ENCODE data around the gene CDT1. TPM values are rescaled to one million over a fixed set of nuclear protein-coding genes. Genes with fewer than 3 reads are reported as not detected.
"Not testable (repeated sequence)": the region's sequence is repeated elsewhere in the genome, so short reads cannot be mapped to it uniquely, and the experiment has no call there.

Gene CDT1
- total RNA-seq, 2 donors from 2014 or later, result 1.0 to 2.3 TPM

DNA sequence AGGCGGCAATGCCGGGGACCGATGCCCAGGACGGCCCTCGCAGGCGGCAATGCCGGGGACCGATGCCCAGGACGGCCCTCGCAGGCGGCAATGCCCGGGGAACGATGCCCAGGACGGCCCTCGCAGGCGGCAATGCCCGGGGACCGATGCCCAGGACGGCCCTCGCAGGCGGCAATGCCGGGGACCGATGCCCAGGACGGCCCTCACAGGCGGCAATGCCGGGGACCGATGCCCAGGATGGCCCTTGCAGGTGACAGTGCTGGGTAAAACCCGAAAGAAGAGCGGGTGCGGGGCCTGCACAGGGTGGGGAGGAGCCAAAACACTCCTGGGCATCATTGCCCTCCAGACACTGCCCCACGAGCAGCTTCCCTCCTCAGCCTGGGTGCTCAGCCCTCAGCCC, 20.1 kb downstream of the CDT1 start:
- intact Hi-C loops (cut with DNase I); ATAC-seq; DNase-seq: not testable (repeated sequence)

DNA sequence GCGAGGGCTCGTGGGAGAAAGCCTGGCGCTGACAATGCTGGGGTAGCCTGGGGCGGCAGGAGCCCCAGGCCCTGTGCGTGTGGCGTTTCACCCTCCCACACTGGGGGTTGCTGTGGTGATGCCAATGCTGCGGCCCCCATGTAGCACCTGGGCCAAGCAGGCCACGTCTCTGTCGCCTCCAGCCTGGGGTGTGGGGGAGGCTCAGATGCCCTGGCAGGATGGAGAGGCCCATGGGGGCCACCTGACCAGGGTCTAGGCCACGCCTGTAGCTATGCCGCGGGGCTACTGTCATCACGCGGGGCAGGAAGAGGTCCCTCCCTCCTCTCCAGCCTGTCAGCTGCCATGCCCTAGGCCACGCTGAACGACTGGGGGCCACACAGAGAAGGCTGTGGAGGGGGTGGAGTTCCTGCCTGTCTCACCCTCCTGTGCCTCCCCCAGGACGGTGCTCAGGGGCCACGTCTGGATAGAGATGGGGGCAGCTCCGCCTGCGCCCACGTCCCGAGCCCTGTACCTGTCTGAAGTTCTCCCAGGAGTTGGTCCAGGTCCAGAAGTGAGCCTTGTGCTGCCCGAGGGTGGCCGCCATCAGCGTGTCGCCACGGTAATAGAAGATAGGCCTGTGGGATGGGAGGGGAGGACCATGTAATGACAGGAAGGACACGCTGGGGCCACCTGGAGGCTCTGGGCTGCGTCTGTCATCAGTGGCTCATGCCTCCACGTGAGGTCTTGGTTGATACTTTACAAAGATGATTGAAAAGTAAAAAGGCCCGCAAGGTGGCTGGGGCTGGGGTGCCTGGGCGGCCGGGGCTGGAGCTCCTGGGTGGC, 20.9 kb downstream of the CDT1 start:
- no peak for ATAC-seq
- intact Hi-C loops (cut with DNase I), result no loop called here
- DNase-seq, result no peak

DNA sequence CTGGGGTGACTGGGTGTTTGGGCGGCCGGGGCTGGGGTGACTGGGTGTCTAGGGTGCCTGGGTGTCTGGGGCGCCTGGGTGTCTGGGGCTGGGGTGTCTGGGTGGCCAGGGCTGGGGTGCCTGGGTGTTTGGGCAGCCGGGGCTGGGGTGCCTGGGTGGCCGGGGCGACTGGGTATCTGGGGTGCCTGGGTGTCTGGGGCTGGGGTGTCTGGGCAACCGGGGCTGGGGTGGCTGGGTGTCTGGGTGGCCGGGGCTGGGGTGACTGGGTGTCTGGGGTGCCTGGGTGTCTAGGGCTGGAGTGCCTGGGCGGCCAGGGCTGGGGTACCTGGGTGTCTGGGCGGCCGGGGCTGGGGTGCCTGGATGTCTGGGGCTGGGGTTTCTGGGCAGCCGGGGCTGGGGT, 21.6 kb downstream of the CDT1 start:
- no peak for DNase-seq
- no peak for ATAC-seq
- intact Hi-C loops (cut with DNase I), result no loop called here

DNA sequence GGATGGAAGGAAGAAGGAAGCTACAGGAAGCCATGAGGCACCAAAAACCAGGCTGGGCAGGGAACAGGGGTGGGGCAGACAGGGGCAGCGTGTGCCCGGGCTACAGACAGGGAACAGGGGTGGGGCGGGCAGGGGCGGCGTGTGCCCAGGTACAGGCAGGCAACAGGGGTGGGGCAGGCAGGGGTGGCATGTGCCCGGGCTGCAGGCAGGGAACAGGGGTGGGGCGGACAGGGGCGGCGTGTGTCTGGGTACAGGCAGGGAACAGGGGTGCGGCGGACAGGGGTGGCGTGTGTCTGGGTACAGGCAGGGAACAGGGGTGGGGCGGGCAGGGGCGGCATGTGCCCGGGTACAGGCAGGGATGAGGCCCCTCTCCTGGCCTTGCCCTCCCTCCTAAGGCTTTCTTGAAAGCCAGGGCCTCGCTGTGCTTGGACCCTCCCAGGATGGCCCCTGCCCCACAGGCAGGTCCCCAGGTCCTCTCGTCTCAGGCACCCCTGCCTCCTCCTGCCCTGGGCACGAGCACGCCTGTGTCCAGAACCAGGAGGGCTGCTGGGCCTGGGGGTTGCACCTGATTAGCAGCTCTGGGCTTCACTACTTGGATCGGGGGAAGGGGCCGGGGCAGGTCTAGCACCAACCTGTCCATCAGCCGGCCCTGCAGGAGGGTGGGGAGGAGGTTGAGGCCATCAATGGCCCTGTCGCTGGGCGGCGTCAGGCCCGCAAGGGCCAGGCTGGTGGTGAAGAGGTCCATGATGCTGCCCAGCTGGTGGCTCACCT, 22.7 kb downstream of the CDT1 start:
- intact Hi-C loops (cut with DNase I), result no loop called here
- ATAC-seq, result no peak
- DNase-seq, result no peak

DNA sequence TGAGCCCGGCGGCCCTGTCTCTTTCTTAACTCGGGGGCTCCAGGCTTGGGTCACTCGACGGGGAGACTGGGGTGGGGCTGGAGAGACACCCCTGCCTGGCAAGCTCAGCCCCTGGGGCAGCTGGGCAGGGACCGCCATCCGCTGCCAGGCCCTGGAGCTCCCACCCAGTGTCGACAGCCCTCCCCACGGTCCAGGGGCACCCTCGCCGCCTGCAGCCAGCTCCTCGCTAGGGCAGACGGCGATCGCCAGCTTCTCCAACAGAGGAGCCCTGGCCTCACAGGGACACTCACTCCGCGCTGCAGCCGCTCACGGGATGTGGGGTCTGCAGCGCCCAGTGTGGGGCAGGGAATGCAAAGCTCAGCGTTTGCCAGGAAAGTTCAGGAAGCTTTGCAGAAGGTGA, 24.1 kb downstream of the CDT1 start:
- DNase-seq (no peak), ATAC-seq (no peak)
- intact Hi-C loops (cut with DNase I), result no loop called here

DNA sequence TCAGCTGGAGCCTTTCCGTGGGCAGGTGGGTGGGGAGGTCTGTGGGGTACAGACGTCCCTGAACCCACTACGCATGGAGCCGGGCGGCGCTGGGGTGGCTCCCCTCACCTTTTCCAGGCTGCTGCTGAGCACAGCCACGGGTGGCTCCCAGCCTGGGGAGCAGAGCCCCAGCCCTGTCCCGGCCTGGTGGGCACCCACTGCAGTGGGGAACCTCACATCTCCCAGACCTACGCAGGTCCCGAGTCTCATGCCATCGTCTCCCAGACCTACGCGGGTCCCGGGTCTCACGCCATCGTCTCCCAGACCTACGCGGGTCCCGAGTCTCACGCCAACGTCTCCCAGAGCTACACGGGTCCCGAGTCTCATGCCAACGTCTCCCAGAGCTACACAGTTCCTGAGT, 25.1 kb downstream of the CDT1 start:
- DNase-seq (no peak), ATAC-seq (no peak)
- intact Hi-C loops (cut with DNase I), result no loop called here

DNA sequence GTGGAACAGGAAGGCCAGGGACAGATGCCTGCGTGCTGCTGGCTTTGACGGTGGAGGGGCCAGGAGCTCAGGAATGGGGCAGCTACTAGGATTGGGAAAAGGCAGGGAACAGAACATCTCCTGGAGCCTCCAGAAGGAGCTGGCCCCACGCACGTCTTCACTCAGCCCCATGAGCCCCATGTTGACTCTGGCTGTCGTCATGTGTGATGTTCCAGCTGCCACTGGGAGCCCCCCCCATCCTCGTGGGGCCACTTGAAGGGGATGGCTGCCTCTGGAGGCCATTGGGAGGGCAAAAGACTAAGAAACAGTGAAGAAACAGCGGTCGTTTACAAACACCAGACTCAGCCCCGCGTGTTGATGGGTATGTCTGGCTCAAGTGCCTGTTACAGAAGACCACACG, 26.7 kb downstream of the CDT1 start:
- DNase-seq (no peak), ATAC-seq (peak in 1 of 2 donors; percentile 35)

DNA sequence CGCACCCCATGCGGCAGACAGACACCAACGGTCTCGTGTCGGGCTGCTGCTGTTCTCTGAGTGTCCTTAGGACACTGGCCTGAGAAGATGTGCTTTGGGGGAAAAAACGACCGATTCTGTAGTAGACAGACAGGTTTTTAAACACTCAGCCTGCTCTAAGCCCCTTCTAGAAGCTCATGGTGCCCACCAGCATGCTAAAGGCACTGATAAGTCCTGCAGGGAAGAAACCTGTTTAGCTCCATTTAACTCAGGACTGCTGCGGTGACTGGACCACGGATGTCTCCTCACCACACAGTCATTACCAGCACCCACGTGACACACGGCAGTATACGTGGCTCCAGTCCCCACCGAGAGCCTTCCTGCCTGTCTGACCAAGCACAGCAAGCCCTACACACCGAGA, 27.2 kb downstream of the CDT1 start:
- ATAC-seq (no peak), DNase-seq (no peak)
- intact Hi-C loops (cut with DNase I), result no loop called here

More for the DNA sequence above, 26.7 kb downstream of the CDT1 start:
- intact Hi-C loops (cut with DNase I), result no loop called here

DNA sequence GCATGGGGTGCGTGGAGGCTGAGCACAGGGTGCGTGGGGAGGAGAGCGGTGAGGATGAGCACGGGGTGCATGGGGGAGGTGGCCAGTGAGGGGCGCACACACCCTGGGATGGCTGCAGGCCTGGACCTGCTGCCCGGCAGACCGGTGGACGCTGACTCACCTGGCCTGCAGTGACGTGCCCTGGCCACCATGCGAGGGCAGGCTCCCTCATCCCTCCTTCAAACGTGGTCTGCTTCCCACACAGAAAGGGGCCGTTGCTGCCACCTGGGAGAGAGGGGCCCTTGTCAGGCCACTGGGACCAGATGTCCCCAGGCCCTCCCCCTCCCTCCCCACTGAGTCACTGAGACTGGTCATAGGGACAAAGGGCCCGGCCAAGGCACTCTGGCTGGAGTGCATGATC, 28.2 kb downstream of the CDT1 start:
- DNase-seq (no peak), ATAC-seq (no peak)
- intact Hi-C loops (cut with DNase I), result no loop called here

DNA sequence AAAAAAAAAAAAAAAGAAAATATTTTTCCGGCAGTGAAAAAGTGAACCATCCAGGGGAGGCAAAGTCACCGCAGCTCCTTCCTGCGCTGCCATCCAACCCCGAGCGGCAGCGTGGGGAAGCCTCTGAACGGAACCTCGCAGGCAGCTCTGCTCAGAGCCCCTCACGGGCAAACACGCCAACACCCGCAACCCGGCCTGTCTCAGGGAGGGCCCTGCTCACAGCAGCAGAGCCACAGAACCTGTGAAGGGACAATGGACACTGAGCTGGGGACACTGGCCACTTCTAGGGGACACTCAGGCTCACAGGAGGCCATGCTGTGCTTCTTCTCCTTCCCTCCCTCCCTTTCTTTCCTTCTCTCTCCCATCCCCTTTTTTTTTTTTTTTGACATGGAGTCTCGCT, 29.5 kb downstream of the CDT1 start:
- intact Hi-C loops (cut with DNase I), result no loop called here
- ATAC-seq (no peak), DNase-seq (no peak)

DNA sequence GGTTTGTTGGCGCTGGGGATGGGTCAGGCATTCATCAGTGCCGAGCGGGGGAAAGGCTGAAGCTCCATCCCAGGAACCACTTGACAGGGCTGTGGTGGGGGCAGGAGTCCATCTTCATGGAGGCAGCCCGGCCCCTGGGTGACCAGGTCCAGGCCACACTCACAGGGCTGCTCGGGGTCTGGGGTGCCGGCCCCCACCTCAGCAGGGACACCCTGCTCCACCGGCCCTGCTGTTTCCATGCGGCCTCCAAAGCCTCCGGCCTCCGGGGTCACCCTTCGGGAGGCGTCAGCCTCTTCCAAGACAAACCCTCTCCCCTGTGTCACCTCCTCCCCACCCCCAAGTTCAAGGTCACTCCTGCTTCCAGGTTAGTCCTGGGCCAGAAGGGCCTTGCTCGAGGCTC, 31.1 kb downstream of the CDT1 start:
- intact Hi-C loops (cut with DNase I), result no loop called here
- ATAC-seq (no peak), DNase-seq (no peak)

DNA sequence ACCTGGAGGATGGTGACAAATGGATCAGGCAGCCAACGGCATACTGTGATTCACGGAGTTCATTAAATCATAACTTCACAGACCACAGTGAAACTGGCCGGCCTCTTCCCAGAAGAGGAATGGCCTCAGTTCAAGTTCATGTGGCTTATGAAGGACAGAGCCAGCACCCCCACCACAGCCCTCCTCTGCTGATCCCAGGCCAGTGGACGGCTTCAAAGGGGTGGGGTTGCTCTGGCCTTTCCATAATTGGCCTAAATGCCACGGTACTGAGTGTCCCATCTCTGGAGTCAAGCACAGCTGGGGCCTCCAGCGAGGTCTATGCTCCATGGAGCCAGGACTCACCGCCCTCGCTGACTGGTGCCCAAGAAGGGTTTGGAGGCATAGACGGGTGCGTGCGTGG, 31.8 kb downstream of the CDT1 start:
- intact Hi-C loops (cut with DNase I), result no loop called here
- peak; percentile 46 for DNase-seq
- ATAC-seq, result peak; percentile 20 to 31

DNA sequence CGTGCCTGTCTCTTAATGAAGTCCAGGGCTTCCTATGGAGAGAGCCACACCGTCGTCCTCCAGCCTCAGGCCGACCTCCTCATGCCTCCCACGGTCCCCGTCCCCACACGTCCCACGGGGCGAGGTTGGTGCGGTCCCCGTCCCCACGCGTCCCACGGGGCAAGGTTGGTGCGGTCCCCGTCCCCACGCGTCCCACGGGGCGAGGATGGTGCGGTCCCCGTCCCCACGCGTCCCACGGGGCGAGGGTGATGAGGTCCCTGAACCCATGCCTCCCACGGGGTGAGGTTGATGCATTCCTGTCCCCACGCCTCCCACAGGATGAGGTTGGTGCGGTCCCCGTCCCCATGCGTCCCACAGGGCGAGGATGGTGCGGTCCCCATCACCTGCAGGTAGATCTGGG, 32.2 kb downstream of the CDT1 start:
- DNase-seq (no peak), ATAC-seq (no peak)
- intact Hi-C loops (cut with DNase I), result no loop called here

DNA sequence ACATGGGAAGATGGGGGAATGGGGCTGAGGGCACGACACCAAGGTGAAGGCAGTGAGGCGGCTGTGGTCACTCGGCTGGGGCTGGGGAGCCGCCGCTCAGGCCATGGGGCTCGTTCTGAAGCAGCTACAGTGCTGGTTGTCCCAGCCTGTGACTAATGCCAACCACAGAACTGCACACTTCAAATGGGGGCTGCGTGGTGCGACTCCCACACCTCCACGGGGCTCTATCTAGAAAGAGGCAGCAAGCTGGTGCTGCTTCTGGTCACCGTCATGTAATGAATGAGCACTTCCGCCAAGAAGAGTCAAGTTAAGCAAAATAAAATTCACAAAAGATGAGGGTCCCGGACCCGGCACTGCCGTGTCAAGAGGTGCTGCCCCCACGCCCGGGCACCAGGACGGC, 33.2 kb downstream of the CDT1 start:
- intact Hi-C loops (cut with DNase I), result no loop called here
- no peak for DNase-seq

DNA sequence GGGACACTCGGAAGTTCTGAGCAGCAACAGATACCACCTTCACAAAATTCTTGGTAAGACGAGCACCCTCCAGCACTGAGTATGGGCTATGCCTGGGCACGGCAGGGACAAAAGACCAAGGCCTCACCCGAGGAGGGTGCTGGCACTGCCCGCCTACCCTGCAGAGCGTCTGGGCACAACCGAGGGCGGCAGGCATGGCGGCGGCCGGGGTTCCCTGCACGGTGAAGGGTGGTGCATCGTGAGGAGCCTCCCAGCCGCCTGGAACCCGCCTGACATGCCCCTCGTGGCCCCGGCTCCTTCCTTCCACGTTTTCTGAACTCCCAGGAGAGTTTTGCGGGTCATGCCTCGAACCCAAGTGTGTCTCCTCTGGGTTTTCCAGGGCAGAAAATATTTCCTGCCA, 34.2 kb downstream of the CDT1 start:
- intact Hi-C loops (cut with DNase I), result no loop called here
- no peak for DNase-seq

More for the DNA sequence above, 33.2 kb downstream of the CDT1 start:
- ATAC-seq, result no peak

DNA sequence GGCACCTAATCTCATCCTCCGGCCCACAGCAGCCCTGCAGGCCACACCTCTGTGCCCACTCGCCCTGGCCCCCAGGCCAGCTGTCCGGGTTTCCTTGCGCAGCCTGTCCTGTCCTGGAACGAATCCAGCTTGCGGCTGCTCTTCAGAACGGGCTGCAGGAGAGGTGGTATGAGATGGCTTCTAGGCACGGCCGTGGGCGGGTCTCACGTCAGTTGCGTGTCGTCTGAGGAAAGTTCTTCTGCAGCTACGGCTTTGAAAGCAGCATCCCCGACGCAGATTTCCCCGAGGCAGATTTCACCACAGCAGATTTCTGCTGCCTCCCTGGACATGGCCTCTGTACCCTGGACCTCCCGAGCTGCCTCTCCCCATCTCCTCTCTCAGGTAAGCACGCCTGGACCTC, 35.0 kb downstream of the CDT1 start:
- no peak for ATAC-seq
- intact Hi-C loops (cut with DNase I), result no loop called here
- DNase-seq, result no peak

More for the DNA sequence above, 34.2 kb downstream of the CDT1 start:
- no peak for ATAC-seq

DNA sequence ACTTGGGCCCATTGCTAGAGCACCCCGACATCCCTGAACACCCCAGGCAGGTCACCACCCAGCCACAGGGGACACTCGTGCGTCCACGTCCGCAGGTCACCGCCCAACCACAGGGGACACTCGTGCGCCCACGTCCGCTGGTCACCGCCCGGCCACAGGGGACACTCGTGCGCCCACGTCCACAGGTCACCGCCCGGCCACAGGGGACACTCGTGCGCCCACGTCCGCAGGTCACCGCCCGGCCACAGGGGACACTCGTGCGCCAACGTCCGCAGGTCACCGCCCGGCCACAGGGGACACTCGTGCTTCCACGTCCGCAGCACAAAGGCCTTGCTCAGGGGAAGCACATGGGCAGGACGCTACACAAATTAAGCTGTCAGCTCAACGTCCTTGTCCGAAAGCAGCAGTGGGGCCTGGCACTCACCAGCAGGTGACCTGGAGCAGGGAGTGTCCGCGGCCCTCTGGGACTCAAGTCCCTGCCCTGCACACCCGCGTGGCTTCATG, 35.5 kb downstream of the CDT1 start:
- intact Hi-C loops (cut with DNase I), result no loop called here
- ATAC-seq (no peak), DNase-seq (no peak)

DNA sequence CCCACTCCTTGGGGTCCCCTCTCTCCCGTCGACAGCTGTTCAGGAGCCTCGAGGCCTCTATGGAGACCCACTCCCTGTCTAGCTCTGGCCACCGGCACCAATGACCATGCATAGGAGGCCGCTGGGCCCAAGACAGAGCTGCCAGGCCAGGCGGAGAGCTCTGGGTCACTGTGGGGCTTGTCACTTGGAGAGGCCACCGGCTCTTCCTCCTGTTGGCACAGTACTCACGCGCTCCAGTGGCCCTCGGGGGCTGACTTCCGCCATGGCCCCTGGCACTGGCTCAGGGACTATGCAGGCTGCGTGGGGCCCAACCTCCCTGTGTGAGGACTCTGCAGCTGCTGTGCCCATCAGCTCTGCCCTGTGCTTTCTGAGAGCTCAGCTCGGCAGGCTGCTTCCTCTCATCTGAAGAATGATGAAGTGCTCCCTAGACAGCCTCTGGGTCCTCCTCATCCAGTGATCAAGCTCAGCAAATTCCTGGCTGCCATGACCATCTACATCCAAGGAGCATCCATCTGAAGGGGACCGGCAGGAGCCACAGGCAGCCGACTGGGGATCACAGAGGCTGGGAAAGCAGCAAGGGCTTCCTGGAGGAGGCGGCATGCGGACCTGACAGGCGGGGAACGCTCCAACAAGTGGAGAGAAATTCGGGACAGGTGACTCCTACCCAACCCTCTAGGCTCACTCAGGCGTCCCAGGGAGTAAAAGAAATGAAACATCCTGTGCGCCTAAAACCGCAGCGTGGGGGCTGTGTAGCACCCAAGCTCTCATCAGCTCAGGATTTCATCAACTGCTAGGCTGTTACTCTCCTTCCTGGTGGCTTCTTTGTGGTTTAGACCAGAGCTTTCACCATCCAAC, 36.4 kb downstream of the CDT1 start:
- no peak for ATAC-seq
- DNase-seq, result no peak
- intact Hi-C loops (cut with DNase I), result no loop called here

DNA sequence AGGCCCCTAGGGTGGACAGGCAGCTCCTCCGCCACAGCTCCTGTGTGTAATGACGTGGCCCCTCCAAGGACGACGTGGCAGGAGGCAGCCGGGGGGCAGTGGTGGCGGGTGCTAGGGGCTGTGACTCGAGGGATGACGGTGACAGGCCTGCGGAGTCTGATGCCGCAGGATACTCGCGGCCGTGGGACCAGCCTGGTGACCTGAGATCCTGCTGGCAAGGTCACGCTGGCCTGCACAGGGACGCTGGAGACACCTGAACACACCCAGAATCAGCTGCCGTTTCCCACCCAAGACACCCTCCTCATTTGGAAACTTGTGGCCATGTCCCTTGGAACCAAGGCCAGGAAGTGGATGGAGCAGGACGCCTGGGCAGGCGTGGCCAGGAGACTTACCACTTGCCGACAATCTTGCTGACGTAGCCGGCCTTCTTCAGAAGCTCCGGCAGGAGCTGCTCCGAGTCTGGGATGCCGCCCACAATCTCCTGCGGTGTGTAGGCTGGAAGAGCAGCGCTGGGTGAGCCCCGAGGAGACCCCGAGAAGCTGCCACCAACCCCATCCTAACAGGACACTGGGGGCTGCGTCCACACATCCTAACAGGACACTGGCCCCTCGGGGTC, 37.1 kb downstream of the CDT1 start:
- ATAC-seq (no peak), DNase-seq (no peak)
- intact Hi-C loops (cut with DNase I), result no loop called here

All from left cardiac atrium (tissue), 4 donors.